Bone marrow (tissue), 2 donors: Measurements from ENCODE around the gene ATP7B.

Source experiments
- DNase-seq, 2 donors: peaks; one replicate each; lab custom pipeline; 2025; lab: John Stamatoyannopoulos, UW

The ATP7B gene

GRCh38 chr13:51894239-51894638, 117.0 kb downstream of the ATP7B start:
- no peak for DNase-seq

DNA sequence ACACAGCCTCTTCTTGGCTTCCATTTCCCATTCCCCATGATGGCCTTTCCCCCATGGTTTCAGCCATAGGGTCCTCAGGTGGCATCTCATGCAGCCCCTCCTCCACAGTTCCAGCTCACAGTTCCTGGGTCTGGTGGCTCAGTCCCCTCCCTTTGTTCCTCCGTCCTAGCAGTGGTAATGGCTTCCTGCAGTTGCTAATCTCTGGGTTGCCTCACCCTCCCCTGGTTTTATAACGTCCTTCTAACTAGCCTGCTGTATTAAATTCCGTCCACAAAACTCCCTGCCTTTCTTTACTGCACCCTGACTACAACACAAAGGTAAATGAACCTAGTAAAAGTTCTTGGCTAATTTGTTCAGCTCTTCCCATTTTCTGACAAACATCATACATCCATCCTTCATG, 118.6 kb downstream of the ATP7B start:
- no peak for DNase-seq

DNA sequence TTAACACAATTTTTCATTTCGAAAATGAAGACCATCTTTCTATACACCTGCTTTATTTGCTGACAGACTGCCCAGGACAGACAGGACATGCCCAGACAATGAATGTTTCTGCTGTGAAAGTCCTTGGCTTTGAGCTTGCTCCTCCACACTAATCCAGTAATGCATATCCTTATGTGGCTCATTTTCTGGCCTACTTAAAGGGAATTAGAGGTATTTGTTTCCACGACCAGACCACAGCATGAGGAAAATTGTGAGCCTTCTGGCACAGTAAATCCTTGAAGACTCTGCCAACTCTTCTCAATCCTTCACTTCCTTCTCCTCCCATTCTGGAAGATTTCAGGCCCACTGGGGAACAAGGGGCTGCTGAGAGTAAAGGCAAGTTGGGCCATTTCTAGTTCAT, 123.8 kb downstream of the ATP7B start:
- no peak for DNase-seq

DNA sequence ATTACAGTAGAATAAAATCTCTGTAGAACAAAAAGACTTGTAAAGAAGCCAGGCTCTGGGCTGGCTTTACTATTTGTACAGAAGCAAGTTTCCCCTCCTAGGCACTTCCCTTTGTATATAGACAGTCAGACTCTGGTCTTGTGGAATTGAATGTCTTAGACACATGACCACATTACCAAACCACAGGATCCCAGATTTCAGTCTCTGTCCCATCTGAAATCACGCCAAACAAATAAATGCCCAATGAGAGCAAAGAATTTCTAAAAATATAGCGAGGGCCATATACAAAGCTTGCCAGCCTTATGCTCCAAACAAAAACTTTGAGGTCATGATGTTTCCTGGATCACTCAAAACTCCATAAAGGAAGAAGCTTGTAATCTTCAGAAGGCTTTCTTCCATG, 125.6 kb downstream of the ATP7B start:
- DNase-seq = no peak

- no peak for DNase-seq
Measured at GRCh38 chr13:51883226-51883600, 128.0 kb downstream of the ATP7B start.
